GM19238 (cell line): Measurements from ENCODE around the gene ALKBH4.
A peak's percentile ranks its signal among the peaks of the same experiment; 100 is the strongest.
"Not testable (repeated sequence)": the region's sequence is repeated elsewhere in the genome, so short reads cannot be mapped to it uniquely, and the experiment has no call there.

Experiments
- DNase-seq: peaks from one replicate; pipeline ENCODE4 v3.0.0; 2011; ENCODE audit warnings: low spot score; ENCODE audit not compliant: insufficient read length

ALKBH4 gene

DNA sequence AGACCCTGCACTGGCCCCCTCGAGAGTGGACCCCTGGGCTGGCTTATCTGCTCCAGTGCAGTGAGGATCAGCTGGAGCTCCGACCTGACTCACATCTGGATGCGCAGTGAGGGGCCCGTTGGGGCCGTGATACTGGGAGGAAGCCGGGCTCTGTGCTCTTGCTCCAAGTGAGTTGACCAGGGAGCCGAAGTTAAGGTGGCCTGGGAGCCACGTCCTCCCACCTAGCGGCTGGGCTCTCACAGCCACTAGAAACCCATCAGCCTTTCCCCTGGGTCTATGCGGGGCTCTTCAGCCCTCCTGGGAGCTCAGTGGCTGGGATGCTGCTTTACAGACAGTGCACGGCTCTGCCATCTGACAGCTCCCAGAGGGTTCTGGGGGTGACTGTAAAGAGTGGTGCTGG is 9.1 kb downstream of the ALKBH4 start:
- no peak for DNase-seq

- DNase-seq: not testable (repeated sequence)
These were observed 9.7 kb downstream of the ALKBH4 start for GRCh38 chr7:102454932-102455331.

- DNase-seq: no peak
These were observed 10.2 kb downstream of the ALKBH4 start for GRCh38 chr7:102454468-102454867.

DNA sequence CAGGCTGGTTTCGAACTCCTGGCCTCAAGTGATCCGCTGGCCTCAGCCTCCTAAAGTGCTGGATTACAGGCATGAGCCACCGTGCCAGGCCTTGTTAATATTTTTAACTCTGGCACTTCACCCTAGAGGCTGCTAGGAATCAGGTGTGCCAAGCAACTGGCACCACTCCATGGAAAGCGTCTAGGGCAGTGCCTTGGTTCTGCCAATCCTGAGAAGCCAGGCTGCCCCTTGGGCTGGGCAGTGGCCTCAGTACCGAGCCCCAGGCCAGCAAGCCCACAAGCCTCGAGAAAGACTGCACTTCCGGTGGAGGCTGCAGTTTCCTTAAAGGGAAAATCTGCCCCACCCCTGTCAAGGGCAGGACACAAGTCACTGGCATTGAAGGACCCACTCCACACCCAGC is 11.3 kb downstream of the ALKBH4 start:
- DNase-seq: no peak

- no peak for DNase-seq
These were observed 12.2 kb downstream of the ALKBH4 start for GRCh38 chr7:102452451-102452850.

DNA sequence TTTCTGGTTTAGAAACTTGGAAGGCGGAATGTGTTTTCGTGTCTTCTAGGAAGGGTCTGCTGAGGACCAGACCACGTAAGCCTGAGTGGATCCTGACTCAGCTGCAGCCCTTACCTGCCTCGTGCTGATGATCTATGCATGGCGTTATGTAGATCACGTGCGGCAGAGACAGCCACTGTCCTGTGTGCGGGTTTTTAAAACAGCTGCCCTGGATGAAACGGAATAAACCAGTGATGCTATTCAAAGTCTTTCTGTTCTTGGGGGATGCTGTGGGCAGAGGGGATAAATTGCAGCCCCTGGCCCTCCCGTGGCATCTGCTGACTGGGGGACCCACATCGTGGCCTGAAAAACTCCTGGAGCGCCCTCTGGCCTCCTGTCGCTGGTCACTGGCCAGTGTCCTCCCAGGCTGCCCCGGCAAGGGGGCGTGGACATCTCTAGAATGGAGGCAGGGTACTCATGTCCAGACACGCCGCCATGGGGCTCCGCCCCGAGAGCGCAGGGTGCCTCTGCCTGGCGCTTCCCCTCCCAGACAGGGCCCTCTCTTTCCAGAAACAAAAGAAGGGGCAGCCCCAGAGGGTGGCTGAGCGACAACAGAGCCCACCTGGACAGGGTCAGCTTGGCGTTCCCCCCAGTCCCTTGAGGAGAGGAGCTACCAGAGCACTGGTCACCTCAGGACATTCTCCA is 13.2 kb downstream of the ALKBH4 start:
- DNase-seq: no peak

DNA sequence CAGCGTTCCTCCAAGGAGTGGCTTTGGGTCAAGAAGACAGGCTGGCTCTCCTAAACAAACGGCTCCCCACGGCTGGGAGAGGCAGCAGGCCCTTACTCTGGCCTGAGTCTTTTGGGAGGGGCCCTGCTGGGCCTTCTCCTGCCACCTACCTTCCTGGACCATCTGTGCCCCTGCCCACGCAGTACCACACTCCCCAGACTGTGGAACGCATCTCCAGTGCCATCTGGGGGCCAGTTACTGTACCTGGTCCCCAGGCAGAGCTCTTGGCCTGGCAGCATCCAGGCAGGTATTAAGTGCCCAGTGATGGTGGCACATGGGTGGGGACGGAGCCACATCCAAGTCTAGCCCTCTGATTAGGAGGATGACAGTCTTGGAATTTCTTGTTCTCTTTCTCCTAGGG is 14.4 kb downstream of the ALKBH4 start:
- no peak for DNase-seq

DNA sequence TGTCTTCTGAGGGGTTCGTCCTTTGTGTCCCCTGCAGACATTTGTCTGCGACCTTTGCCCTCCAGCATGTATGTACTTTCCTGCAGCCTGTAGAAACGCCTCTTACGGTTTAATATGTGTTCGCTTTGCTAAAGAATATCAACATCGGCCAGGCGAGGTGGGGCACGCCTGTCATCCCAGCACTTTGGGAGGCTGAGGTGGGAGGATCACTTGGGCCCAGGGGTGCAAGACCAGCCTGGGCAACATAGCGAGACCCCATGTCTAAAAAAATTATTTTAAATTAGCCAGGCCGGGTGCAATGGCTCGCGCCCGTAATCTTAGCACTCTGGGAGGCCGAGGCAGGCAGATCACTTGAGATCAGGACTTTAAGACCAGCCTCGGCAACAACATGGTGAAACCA is 15.5 kb downstream of the ALKBH4 start:
- DNase-seq: no peak

DNA sequence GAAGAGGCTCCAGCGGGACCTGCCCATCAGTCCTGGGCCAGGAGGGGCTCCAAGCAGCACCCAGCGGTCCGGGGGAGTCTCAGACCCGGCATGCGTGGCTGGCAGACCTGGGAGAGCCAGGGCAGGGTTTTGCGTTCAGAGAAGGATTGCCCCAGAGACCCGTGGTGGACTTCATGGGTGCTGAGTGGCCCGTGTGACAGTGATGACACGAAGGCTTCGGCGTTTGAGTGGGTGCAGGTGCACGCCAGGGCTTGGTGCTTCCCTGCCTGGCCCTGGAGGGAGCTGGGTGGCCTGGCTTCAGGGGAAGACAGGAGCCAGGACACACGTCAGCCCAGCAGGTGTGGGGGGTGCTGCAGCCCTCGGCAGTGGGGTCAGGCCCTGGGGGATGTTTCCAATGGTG is 17.4 kb downstream of the ALKBH4 start:
- DNase-seq: no peak

DNA sequence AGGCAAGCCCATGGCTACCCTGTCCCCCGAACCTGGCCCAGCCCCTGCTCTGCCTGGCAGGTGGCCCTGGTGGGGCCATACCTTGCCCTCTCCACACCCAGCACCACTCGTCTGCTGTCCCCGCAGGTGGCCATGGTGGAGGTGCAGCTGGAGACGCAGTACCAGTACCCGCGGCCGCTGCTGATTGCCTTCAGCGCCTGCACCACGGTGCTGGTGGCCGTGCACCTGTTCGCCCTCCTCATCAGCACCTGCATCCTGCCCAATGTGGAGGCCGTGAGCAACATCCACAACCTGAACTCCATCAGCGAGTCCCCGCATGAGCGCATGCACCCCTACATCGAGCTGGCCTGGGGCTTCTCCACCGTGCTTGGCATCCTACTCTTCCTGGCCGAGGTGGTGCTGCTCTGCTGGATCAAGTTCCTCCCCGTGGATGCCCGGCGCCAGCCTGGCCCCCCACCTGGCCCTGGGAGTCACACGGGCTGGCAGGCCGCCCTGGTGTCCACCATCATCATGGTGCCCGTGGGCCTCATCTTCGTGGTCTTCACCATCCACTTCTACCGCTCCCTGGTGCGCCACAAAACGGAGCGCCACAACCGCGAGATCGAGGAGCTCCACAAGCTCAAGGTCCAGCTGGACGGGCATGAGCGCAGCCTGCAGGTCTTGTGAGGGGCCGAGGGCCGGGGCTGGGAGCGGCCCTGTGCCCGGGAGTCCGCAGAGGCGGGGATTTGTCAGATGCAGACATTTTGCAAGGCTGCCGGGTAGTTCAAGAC is 18.1 kb downstream of the ALKBH4 start:
- no peak for DNase-seq

GRCh38 chr7:102445674-102446071 is 19.0 kb downstream of the ALKBH4 start:
- DNase-seq: no peak

DNA sequence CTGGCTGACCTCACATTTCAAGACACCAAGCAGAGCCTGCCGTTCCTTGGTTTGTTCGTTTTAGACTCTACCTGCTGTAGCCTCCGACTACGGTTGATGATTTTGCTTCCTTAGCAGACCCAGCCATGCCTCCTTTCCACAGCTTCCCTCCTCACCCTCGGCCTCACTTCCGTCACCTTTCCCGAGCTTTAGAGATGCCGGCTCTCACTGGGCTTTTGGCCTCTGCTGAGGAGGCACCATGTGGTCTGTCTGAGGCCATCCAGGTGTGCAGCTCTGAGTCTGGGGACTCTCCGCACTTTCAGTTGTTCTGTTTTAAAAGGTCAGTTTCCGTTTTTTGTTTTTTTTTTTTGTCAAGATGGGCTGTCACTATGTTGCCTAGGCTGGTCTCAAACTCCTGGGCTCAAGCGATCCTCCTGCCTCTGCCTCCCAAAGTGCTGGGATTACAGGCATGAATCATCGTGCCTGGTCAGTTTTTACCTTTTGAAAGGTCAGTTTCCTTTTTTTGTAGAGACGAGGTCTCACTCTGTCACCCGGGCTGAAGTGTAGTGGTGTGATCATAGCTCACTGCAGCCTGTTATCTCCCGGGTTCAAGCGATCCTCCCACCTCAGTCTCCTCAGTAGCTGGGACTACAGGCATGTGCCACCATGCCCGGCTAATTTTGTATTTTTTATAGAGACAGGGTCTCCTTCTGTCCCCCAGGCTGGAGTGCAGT is 19.5 kb downstream of the ALKBH4 start:
- DNase-seq: no peak

- DNase-seq: no peak
These were observed 24.5 kb downstream of the ALKBH4 start for GRCh38 chr7:102439963-102440795.

DNA sequence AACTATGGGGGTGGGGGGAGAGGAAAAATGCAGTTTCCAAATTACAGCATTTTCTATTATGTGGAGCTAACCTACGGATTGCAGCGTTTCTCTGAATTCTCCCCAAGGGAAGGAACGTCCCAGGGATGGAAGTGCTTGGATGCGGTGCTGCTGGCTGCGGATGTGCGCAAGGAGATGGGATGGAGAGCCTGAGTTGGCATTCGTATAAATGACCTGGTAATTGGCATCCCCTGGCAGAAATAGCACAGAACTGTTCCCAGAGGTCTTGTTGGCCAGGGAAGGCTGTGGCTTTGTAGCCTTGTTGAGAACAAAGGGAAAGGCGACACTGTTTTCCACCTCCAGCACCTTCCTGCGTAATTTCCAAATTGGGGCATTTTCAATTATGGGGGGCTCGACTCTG is 28.5 kb downstream of the ALKBH4 start:
- no peak for DNase-seq

- DNase-seq: no peak
These were observed 30.6 kb downstream of the ALKBH4 start for GRCh38 chr7:102434039-102434486.

DNA sequence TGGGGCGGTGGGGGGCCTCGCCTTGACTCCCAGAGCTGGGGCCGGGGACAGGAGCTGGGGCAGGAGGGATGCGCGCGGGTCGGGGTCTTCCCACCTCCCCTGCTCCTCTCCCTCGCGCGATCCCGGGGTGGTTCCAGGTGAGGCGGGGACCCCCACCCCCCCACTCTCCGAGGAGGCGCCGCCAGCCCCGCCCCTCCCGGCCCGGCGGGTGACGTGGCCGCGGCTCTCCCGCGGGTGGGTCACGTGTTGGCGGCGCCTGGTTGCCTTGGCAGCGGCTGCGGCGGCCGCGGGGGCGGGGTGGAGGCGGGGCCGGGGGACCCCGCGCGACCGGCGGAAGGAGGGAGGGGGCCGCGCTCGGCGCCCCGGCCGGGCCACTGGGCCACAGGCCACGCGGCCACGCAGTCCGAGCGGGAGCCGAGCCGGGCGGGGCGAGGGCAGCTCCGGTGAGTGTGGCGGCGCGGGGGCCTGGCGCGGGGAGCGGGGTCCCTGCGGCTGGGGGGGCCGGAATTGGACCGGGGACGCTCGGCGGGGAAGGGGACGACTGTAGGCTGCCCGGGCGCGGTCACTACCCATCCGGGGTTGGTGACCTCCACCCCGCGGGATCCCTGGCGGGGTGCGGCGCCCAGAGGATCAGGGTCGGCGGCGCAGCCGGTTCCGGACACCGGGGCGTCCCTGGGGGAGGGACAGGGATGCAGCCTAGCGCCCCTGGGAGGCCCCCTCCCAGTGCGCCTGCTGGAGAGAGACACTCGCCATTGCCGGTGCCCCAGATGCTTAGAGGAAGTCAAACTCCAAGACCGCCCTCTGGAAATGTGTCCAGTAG is 31.2 kb downstream of the ALKBH4 start, which contains the start of gene ORAI2:
Gene ORAI2, plus strand, starts transcription at position 357 of the 820 bp plus-strand sequence. CDS start 5,382 bp downstream, outside the sequence.
- peak; percentile 84 for DNase-seq

DNA sequence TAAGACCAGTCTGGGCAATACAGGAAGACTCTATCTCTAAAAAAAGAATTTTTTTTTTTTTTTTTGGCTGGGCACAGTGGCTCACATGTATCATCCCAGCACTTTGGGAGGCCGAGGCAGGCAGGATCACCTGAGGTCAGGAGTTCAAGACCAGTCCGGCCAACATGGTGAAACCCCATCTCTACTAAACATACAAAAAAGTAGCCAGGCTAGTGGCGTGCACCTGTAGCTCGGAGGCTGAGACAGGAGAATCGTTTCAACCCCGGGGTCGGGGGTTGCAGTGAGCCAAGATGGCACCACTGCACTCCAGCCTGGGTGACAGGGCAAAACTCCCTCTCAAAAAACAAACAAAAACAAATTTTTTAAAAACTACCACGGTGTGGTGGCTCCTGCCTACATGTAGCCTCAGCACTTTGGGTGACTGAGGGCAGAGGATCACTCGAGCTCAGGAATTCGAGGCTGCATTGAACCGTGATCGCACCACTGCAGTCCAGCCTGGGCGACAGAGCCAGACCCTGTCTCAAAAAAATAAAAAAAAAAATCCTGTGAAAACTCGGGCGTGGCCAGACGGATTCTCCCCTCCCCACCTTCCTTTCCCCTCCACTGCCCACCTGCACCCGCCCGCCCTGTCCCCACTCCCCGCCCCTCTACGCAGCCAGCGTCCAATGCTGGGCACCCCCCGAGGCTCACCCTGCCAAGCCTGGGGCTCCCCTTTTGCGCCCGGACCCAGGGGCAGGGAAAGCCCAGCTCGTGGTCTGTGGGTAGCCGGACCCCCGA is 32.0 kb downstream of the ALKBH4 start:
- no peak for DNase-seq

DNA sequence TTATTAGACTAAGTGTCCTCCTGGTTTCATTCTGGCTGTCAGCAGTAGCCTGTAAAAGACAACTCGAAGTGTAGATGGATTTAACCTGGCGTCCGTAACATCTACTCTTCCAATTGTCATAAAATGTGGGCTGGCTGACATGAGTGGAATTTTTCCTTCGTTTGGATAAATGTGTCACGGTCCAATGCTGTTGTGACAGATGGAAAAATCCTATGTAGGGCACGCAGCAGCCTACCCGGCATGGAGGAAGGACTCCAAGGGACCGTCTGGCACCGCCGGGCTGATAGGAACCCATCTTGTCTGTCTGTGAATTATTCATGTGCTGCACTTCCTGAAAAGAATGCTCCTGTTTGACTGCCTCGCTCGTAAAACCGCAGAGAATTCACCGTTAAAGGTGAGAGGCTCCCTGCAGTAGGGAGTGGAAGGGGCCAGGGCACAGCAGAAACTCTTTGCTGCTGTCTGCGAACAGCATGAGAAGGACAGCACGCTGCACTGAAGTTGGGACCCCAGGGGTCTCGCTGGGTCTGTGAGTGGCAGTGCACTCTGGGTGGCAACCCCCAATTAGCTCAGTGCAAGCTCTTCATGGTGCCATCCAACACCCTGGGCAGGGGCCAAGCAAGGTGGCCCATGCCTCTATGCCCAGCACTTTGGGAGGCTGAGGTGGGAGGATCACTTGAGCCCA is 32.9 kb downstream of the ALKBH4 start:
- DNase-seq: no peak
